ENCODE measurements around the gene SCAF8. TPM values are rescaled to one million over a fixed set of nuclear protein-coding genes. Genes with fewer than 3 reads are reported as not detected.
"Not testable (repeated sequence)": the region's sequence is repeated elsewhere in the genome, so short reads cannot be mapped to it uniquely, and the experiment has no call there.

SCAF8 gene
- total and polyA plus RNA-seq, 5 experiments from 2014 or later = 11.0 to 67.1 (median 17.4) TPM

DNA sequence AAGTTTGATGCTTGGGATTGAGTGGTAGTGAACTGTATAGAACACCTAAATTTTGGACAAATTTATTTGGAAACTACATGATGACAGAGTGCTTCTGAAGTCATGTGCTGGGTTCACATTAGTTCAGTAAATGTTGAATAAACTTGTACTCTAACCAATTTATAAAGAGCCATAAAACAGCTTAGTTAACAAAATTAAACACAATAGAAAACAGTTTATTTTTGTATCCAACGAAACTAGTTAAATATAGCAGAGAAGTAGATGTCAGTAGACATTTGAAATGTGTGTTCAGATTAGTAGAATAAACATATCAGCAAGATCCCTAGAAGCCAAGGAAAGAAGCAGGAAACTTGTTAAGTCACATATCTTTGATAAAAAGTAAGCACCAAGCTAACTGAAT lies 32.1 kb downstream of the SCAF8 start:
- DNase-seq = no peak
- POLR2A ChIA-PET = interaction anchor here (1.0 kb wide), 1 partner anchor 9 kb away, joined by 3 read pairs; no protein-coding TSS in a partner anchor
- H3K36me3 Mint-ChIP-seq = peaks cover 0 to 21% (median 13%) of the 10 kb centered on the region in 3 donors
- H3K9me3 Mint-ChIP-seq = peaks cover 0 to 2% (median 0%) of the 10 kb centered on the region in 9 donors
- ATAC-seq = no peak
- H3K27ac Mint-ChIP-seq = peak overlapping the region in 4 of 10 donors; percentile 15 to 59 (median 51)
- peak overlapping the region in 4 of 10 donors; percentile 9 to 54 (median 37) for H3K4me3 Mint-ChIP-seq
- H3K4me1 Mint-ChIP-seq = peaks cover 37 to 88% (median 76%) of the 10 kb centered on the region in 4 donors
- H3K27me3 Mint-ChIP-seq = no peaks in the 10 kb centered on the region

DNA sequence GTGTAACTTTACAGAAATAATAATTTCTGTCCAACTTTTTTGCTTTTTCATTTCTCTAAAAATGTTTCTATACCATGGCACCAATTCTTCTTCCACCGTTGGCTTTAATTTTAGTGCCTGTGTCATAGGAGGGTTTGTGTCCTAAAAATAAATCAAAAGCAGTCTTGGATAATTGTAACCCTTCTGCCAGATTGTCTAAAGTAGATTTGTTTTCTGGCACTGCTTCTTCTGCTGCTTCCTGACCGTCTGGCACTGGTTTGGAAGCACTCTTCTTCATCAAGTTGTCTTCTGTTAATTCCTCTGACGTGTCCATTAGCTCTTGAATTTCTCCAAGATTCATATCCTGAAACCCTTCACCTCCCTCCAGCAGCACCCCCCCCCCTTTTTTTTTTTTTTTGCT lies 33.1 kb downstream of the SCAF8 start:
- H3K9me3 Mint-ChIP-seq = peaks cover 0 to 2% (median 0%) of the 10 kb centered on the region in 9 donors
- POLR2A ChIA-PET = no interaction called here
- H3K4me3 Mint-ChIP-seq = peak overlapping the region in 8 of 10 donors; percentile 2 to 46 (median 12)
- ATAC-seq (no peak), DNase-seq (no peak)
- no peaks in the 10 kb centered on the region for H3K27me3 Mint-ChIP-seq
- peak overlapping the region in 4 of 10 donors; percentile 2 to 82 (median 50) for H3K27ac Mint-ChIP-seq
- H3K36me3 Mint-ChIP-seq = peaks cover 0 to 19% (median 9%) of the 10 kb centered on the region in 3 donors
- peaks cover 41 to 91% (median 83%) of the 10 kb centered on the region in 4 donors for H3K4me1 Mint-ChIP-seq

DNA sequence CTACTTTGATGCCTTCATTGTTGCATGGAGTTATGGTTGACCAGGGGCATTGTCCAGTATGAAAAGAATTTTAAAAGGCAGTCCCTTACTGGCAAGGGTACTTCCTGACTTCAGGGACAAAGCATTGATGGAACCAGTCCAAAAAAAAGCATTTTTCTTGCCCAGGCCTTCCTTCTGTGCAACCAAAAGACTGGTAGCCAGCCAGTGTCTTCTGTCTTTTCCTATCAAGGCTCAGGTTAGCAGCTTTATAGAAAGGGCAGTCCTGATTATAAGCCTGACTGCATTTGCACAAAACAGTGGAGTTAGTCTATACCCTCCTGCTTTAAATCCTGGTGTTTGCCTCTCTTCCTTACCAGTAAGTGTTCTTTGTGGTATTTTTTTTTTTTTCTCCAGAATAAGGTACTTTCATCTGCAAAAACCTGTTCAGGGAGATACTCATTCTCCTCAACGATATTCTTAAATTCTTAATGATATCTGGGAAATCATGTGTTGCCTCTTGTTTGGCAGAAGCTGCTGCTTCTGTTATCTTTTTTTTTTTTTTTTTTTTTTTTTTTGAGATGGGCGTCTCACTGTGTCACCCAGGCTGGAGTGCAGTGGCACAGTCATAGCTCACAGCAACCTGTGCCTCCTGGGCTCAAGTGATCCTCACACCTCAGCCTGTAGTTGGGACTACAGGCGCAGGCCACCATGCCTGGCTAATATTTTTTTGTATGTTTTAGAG lies 33.9 kb downstream of the SCAF8 start:
- Mint-ChIP-seq H3K9me3 (peaks cover 0 to 2% (median 0%) of the 10 kb centered on the region in 9 donors), H3K4me3 (peak overlapping the region in 7 of 10 donors; percentile 14 to 55 (median 33)), H3K36me3 (peaks cover 0 to 22% (median 9%) of the 10 kb centered on the region in 3 donors), H3K27ac (peak overlapping the region in 7 of 10 donors; percentile 17 to 68 (median 45)), H3K27me3 (no peaks in the 10 kb centered on the region), H3K4me1 (peaks cover 47 to 90% (median 87%) of the 10 kb centered on the region in 4 donors)
- ATAC-seq = peak in 1 of 2 donors; percentile 33
- POLR2A ChIA-PET = interaction anchor here (0.6 kb wide), 1 partner anchor 10 kb away, joined by 3 read pairs; no protein-coding TSS in a partner anchor
- DNase-seq = no peak

DNA sequence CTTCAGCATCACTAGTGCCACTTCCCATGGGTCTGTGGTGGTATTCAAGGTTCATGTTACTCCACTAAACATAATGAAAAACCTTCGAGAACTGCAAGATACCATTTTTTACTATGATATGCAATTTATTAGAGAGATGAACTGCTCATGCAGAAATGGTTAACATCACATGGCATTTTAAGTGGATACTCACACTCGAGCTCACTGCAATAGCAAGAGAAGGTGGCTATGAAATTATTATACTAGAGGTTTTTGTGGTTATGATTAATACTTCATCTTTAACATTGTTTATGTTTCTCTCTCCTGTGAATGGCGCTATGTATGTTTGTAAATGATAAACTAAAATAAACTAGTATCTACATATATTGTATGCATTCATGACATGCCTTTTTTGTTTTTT lies 35.1 kb downstream of the SCAF8 start:
- peaks cover 42 to 88% (median 83%) of the 10 kb centered on the region in 4 donors for H3K4me1 Mint-ChIP-seq
- peaks cover 0 to 20% (median 6%) of the 10 kb centered on the region in 3 donors for H3K36me3 Mint-ChIP-seq
- H3K27me3 Mint-ChIP-seq = no peaks in the 10 kb centered on the region
- ATAC-seq (no peak), DNase-seq (no peak)
- H3K27ac Mint-ChIP-seq = peak overlapping the region in 2 of 10 donors; percentile 4 to 53
- POLR2A ChIA-PET = no interaction called here
- H3K4me3 Mint-ChIP-seq = no peak overlapping the region
- no peaks in the 10 kb centered on the region for H3K9me3 Mint-ChIP-seq

DNA sequence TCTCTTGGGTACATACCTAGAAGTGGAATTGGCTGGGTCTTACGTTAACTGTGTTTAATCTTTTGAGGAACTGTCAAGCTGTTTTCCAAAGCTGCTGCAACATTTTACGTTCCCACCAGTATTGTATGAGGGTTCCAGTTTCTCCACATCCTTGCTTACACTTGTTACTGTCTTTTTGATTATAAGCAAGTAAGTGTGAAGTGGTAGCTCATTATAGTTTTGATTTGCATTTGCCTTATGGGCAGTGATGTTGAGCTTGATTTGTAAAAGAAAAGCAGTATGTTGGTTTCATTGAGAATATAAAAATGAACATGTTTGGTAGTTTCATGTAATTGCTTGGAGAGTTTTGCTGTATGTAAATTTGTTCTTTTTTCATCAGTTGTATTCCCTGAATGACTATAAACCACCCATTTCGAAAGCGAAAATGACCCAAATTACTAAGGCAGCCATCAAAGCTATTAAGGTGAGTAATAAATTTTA lies 40.4 kb downstream of the SCAF8 start:
- H3K4me1 Mint-ChIP-seq = peaks cover 19 to 59% (median 48%) of the 10 kb centered on the region in 4 donors
- no peaks in the 10 kb centered on the region for H3K27me3 Mint-ChIP-seq
- peaks cover 0 to 52% (median 13%) of the 10 kb centered on the region in 3 donors for H3K36me3 Mint-ChIP-seq
- H3K9me3 Mint-ChIP-seq = no peaks in the 10 kb centered on the region
- H3K4me3 Mint-ChIP-seq = no peak overlapping the region
- POLR2A ChIA-PET = no interaction called here
- ATAC-seq = no peak
- no peak overlapping the region for H3K27ac Mint-ChIP-seq
- DNase-seq = no peak

DNA sequence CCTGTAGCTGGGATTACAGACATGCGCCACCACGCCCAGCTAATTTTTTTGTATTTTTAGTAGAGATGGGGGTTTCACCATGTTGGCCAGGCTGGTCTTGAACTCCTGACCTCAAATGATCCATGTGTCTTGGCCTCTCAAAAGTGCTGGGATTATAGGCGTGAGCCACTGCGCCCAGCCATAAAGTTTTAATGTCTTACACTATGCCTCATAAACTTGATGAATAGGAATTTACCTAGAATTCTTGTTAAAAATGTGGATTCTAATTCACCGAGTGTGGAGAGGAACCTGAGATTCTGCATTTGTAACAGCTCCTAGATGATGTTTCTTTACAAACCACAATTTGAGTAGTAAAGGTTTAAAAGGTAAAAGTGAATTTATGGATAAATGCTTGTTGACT lies 45.9 kb downstream of the SCAF8 start:
- not testable (repeated sequence) for H3K4me3 Mint-ChIP-seq, DNase-seq, H3K27ac Mint-ChIP-seq, H3K27me3 Mint-ChIP-seq, H3K9me3 Mint-ChIP-seq, ATAC-seq
- peaks cover 0 to 72% (median 26%) of the 10 kb centered on the region in 3 donors for H3K36me3 Mint-ChIP-seq
- POLR2A ChIA-PET = interaction anchor here (0.9 kb wide), 1 partner anchor 10 kb away, joined by 3 read pairs; no protein-coding TSS in a partner anchor
- peaks cover 19 to 49% (median 41%) of the 10 kb centered on the region in 4 donors for H3K4me1 Mint-ChIP-seq

DNA sequence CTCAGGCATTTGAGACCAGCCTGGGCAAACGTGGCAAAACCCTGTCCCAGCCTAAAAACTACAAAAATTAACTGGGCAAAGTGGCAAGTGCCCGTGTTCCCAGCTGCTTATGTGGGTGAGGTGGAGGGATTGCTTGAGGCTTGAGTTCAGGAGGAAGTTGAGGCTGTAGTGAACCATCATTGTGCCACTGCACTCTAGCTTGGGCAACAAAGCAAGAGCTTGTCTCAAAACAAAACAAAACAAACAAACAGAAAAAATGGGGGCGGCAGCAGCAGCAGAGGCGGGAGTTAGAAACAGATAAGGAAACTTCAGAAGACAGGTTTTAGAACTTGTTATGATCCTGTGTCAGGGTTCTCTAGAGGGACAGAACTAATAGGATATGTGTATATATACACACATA lies 49.0 kb downstream of the SCAF8 start:
- DNase-seq = no peak
- peaks cover 29 to 49% (median 44%) of the 10 kb centered on the region in 4 donors for H3K4me1 Mint-ChIP-seq
- H3K36me3 Mint-ChIP-seq = peaks cover 0 to 71% (median 20%) of the 10 kb centered on the region in 3 donors
- peak in 1 of 2 donors; percentile 14 for ATAC-seq
- H3K27ac Mint-ChIP-seq = peak overlapping the region in 9 of 10 donors; percentile 0 to 92 (median 66)
- H3K27me3 Mint-ChIP-seq = no peaks in the 10 kb centered on the region
- POLR2A ChIA-PET = no interaction called here
- H3K9me3 Mint-ChIP-seq = no peaks in the 10 kb centered on the region
- peak overlapping the region in 2 of 10 donors; percentile 13 to 56 for H3K4me3 Mint-ChIP-seq

DNA sequence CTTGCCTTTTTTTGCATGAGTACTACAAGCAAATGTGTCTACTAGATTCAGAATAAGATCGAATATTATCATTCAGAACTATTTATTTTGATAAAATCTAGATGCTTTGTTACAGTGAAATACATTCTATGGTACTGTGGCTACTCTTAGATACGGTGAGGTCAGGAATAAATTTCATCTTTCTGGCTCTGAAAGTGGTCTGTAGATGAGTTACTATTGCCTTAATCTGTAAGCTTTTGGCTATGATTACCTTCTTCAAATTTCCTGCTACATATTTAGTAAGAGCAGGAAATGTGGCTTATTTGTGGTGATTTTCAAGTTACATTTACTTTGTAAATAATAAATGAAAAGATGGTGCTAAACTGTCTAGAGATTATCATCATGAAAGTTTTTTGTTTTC lies 50.0 kb downstream of the SCAF8 start:
- Mint-ChIP-seq H3K4me3 (no peak overlapping the region), H3K9me3 (no peaks in the 10 kb centered on the region), H3K4me1 (peaks cover 29 to 47% (median 45%) of the 10 kb centered on the region in 4 donors), H3K27ac (peak overlapping the region in 7 of 10 donors; percentile 9 to 80 (median 44)), H3K27me3 (no peaks in the 10 kb centered on the region), H3K36me3 (peaks cover 0 to 73% (median 20%) of the 10 kb centered on the region in 3 donors)
- DNase-seq (no peak), ATAC-seq (no peak)
- POLR2A ChIA-PET = no interaction called here

DNA sequence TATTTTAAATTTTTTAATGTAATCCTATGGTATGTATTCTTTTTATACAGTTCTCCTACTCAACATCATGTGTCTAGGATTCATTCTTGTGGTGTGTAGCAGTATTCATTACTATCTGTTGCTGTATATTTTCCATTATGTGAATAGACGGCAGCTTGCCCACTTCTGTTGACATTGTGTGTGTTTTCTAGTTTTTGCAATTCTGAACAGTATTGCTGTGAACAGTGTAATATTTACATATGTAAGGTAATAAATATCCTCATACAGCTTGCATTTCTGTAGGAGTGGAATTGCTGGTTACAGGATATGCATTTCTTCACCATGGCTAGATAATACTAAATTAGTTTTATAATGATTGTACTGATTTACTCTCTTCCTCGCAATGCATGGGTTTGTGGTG lies 51.9 kb downstream of the SCAF8 start:
- Mint-ChIP-seq H3K9me3 (no peaks in the 10 kb centered on the region), H3K4me1 (peaks cover 28 to 45% (median 45%) of the 10 kb centered on the region in 4 donors), H3K4me3 (no peak overlapping the region), H3K27ac (peak overlapping the region in 2 of 10 donors; percentile 18 to 36), H3K27me3 (no peaks in the 10 kb centered on the region), H3K36me3 (peaks cover 0 to 70% (median 16%) of the 10 kb centered on the region in 3 donors)
- POLR2A ChIA-PET = no interaction called here
- ATAC-seq (no peak), DNase-seq (no peak)

DNA sequence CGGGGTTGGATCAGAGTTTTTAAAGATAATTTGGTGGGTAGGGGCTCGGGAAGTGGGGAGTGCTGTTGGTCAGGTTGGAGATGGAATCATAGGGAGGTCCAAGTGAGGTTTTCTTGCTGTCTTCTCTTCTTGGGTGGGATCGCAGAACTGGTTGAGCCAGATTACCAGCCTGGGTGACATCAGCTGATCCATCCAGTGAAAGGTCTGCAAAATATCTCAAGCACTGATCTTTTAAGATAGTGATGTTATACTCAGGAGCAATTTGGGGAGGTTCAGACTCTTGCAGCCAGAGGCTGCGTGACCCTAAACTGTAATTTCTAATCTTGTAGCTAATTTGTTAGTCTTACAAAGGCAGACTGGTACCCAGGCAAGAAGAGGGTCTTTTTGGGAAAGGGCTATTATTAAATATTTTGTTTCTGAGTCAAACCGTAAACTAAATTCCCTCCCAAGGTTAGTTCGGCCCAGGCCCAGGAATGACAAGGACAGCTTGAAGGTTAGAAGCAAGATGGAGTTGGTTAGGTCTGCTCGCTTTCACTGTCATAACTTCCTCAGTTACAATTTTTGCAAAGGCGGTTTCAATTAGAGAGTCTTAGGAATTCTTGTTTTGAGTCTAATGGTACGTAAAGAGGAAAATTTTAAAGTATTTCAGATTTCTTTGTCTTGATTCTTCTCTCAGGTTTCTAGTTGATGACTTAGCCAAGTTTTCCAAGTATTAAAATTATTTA lies 53.1 kb downstream of the SCAF8 start:
- H3K27me3 Mint-ChIP-seq = no peaks in the 10 kb centered on the region
- peak overlapping the region in 3 of 10 donors; percentile 9 to 61 (median 22) for H3K27ac Mint-ChIP-seq
- peaks cover 21 to 41% (median 37%) of the 10 kb centered on the region in 4 donors for H3K4me1 Mint-ChIP-seq
- POLR2A ChIA-PET = no interaction called here
- no peak overlapping the region for H3K4me3 Mint-ChIP-seq
- H3K36me3 Mint-ChIP-seq = peaks cover 0 to 70% (median 9%) of the 10 kb centered on the region in 3 donors
- ATAC-seq (no peak), DNase-seq (no peak)
- no peaks in the 10 kb centered on the region for H3K9me3 Mint-ChIP-seq

DNA sequence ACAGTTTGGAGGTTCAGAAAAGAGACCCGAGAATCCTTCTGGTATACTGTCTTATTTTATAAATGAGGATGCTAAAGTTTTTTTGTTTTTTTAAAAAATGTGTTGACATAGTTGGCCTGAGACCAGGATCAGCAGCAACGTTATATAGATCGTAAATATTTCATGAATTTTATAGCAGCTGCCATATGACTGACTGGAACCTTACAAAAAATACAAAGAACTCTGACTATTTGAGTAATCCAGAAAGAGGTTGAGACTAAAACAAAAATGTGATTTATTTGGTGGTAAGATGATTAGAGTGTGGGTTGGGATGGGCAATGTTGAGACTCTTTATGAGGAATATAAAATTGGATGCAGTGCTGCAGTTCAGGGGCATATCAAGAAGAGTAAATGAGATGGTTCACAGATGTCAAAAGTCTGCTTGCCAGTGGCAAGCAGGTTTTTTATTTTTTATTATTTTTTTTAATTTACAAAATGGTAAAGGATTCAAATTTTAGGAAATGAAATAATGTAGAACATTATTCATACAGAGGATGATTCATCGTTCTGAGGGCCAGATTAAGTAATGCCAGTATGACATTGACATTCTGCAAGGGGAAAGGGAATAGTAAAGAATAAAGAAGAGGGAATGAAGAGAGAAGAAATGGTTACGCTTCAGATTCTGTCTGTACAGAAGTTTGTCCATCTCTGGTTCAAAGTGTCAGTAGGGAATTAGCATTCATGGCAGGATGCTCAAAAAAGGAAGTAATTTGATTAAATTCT lies 58.5 kb downstream of the SCAF8 start:
- H3K4me1 Mint-ChIP-seq = peaks cover 12 to 26% (median 16%) of the 10 kb centered on the region in 4 donors
- H3K27me3 Mint-ChIP-seq = no peaks in the 10 kb centered on the region
- H3K9me3 Mint-ChIP-seq = no peaks in the 10 kb centered on the region
- peaks cover 5 to 85% (median 25%) of the 10 kb centered on the region in 3 donors for H3K36me3 Mint-ChIP-seq
- H3K27ac Mint-ChIP-seq = peak overlapping the region in 7 of 10 donors; percentile 25 to 69 (median 49)
- DNase-seq (no peak), ATAC-seq (no peak)
- POLR2A ChIA-PET = no interaction called here
- no peak overlapping the region for H3K4me3 Mint-ChIP-seq

DNA sequence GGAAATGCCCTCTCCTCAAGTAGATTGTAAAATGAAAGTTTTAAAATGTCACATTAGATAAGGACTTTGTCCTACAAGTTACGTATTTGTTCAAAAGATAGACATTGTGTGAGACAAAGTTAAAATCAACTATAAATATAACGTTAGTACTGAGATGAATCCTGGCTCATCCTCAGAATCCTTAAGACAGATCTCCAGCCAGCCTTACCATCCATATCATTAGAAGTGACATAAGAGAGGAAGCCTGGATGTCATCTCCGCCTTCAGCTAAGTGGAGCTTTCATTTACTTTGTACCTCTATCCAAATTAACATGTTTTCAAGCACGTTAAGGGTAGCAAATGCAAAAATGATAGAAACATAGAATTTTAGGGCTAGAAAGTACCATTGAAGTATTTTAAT lies 59.1 kb downstream of the SCAF8 start:
- ATAC-seq = no peak
- peaks cover 5 to 83% (median 22%) of the 10 kb centered on the region in 3 donors for H3K36me3 Mint-ChIP-seq

More for the DNA sequence above, 59.1 kb downstream of the SCAF8 start:
- Mint-ChIP-seq H3K27ac (peak overlapping the region in 3 of 10 donors; percentile 48 to 68 (median 50)), H3K4me1 (peaks cover 12 to 23% (median 15%) of the 10 kb centered on the region in 4 donors), H3K9me3 (no peaks in the 10 kb centered on the region), H3K27me3 (no peaks in the 10 kb centered on the region), H3K4me3 (no peak overlapping the region)
- DNase-seq = no peak
- POLR2A ChIA-PET = no interaction called here
